ENCODE data around the gene GPR82. TPM values are rescaled to one million over a fixed set of nuclear protein-coding genes. Genes with fewer than 3 reads are reported as not detected.

Gene GPR82
- polyA plus RNA-seq, 1 donor (not counting 4 experiments of a cell fraction or from before 2014, with no cell fraction given) = not detected

DNA sequence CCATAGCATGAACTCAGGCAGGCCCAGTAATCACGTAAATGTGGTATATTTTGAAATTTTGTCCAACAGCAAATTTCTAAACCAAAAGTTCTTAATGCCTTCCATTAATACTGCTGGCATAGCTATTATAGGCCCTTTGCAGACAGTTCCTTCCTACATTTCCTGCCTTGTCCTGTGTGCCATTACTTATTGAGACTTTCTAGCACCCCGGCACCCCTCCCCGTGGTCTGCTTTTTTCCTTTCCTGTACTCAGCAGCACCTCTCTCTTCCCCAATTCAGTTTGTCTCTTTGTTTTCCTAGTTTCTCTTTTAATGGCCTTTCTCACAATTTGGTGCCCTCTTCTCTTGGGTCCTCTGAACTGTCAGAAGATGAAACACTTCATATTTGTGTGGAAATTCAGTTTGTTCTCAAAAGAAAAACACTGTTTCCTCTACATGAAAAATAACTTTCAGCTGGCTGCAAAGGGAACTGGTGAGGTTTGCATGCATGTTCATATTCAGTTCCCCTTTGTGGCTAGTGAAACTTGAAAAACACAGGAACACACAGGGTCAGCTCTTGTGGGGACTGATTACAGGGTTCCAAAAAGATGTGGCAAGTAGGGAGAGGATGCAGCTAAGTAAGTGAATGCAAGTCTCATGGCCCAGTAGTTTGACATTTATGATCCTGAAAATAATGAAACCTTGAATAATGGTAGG, 18.2 kb upstream of the GPR82 start:
- DNase-seq (ENCODE audit: low read depth, low spot score) (no peak), FAIRE-seq (no peak)
- H2AFZ ChIP-seq (ENCODE audit: control insufficient read depth, low read length) = no peak overlapping the region
- dilution Hi-C loops (cut with MboI; ENCODE audit: extremely low pct_ligation_motif_present, low sequenced_read_pairs) = no loop called here
- no peaks in the 10 kb centered on the region for H3K79me2 ChIP-seq (ENCODE audit: control insufficient read depth, insufficient read depth, low read length)
- TF ChIP-seq EZH2 (IDR thresholded peaks at IDR 0.05; ENCODE audit: low read length) = no peak
- TF ChIP-seq, protein P1, sequence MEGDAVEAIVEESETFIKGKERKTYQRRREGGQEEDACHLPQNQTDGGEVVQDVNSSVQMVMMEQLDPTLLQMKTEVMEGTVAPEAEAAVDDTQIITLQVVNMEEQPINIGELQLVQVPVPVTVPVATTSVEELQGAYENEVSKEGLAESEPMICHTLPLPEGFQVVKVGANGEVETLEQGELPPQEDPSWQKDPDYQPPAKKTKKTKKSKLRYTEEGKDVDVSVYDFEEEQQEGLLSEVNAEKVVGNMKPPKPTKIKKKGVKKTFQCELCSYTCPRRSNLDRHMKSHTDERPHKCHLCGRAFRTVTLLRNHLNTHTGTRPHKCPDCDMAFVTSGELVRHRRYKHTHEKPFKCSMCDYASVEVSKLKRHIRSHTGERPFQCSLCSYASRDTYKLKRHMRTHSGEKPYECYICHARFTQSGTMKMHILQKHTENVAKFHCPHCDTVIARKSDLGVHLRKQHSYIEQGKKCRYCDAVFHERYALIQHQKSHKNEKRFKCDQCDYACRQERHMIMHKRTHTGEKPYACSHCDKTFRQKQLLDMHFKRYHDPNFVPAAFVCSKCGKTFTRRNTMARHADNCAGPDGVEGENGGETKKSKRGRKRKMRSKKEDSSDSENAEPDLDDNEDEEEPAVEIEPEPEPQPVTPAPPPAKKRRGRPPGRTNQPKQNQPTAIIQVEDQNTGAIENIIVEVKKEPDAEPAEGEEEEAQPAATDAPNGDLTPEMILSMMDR (optimal IDR thresholded peaks at IDR 0.05 in 1 of 3, IDR thresholded peaks at IDR 0.05 in 1 of 3, conservative IDR thresholded peaks at IDR 0.05 in 1 of 3; ENCODE audit: extremely low read depth in 1 of 3, insufficient read depth in 2 of 3, low read length in 3 of 3) = no peak
- no peak overlapping the region for H3K27ac ChIP-seq (ENCODE audit: control insufficient read depth, insufficient read depth, low read length)
- H3K9me1 ChIP-seq (ENCODE audit: control insufficient read depth, extremely low read depth, insufficient read depth, low read length) = no peaks in the 10 kb centered on the region
- H3K27me3 ChIP-seq (ENCODE audit: control insufficient read depth, extremely low read depth, insufficient read depth, low read length) = no peaks in the 10 kb centered on the region
- no peak overlapping the region for H3K4me2 ChIP-seq (ENCODE audit: control insufficient read depth, extremely low read depth, insufficient read depth, low read depth, low read length)
- H3K9ac ChIP-seq (ENCODE audit: control insufficient read depth, extremely low read depth, insufficient read depth, low read length) = no peak overlapping the region
- H3K9me3 ChIP-seq (ENCODE audit: control insufficient read depth, low read depth, low read length) = no peaks in the 10 kb centered on the region
- H3K4me1 ChIP-seq (ENCODE audit: control insufficient read depth, extremely low read depth, insufficient read depth, low read length) = no peaks in the 10 kb centered on the region
- no peak overlapping the region for H3K4me3 ChIP-seq (ENCODE audit: control insufficient read depth in 2 of 3, extremely low read depth in 1 of 3, insufficient read depth in 2 of 3, low read depth in 1 of 3, low read length in 3 of 3)
- H4K20me1 ChIP-seq (ENCODE audit: control insufficient read depth, extremely low read depth, insufficient read depth, low read length) = no peaks in the 10 kb centered on the region
- H3K36me3 ChIP-seq (ENCODE audit: control insufficient read depth in 2 of 2, extremely low read depth in 1 of 2, insufficient read depth in 2 of 2, low read length in 2 of 2) = no peaks in the 10 kb centered on the region

- Histone ChIP-seq H4K20me1 (ENCODE audit: control insufficient read depth, extremely low read depth, insufficient read depth, low read length) (no peaks in the 10 kb centered on the region), H3K9ac (ENCODE audit: control insufficient read depth, extremely low read depth, insufficient read depth, low read length) (no peak overlapping the region), H3K27me3 (ENCODE audit: control insufficient read depth, extremely low read depth, insufficient read depth, low read length) (no peaks in the 10 kb centered on the region), H3K4me3 (ENCODE audit: control insufficient read depth in 2 of 3, extremely low read depth in 1 of 3, insufficient read depth in 2 of 3, low read depth in 1 of 3, low read length in 3 of 3) (no peak overlapping the region), H2AFZ (ENCODE audit: control insufficient read depth, low read length) (no peak overlapping the region), H3K4me1 (ENCODE audit: control insufficient read depth, extremely low read depth, insufficient read depth, low read length) (no peaks in the 10 kb centered on the region), H3K27ac (ENCODE audit: control insufficient read depth, insufficient read depth, low read length) (no peak overlapping the region), H3K79me2 (ENCODE audit: control insufficient read depth, insufficient read depth, low read length) (no peaks in the 10 kb centered on the region), H3K4me2 (ENCODE audit: control insufficient read depth, extremely low read depth, insufficient read depth, low read depth, low read length) (no peak overlapping the region), H3K36me3 (ENCODE audit: control insufficient read depth in 2 of 2, extremely low read depth in 1 of 2, insufficient read depth in 2 of 2, low read length in 2 of 2) (no peaks in the 10 kb centered on the region), H3K9me1 (ENCODE audit: control insufficient read depth, extremely low read depth, insufficient read depth, low read length) (no peaks in the 10 kb centered on the region), H3K9me3 (ENCODE audit: control insufficient read depth, low read depth, low read length) (no peaks in the 10 kb centered on the region)
- no peak for TF ChIP-seq EZH2 (IDR thresholded peaks at IDR 0.05; ENCODE audit: low read length)
- TF ChIP-seq, protein P1 (optimal IDR thresholded peaks at IDR 0.05 in 1 of 3, IDR thresholded peaks at IDR 0.05 in 1 of 3, conservative IDR thresholded peaks at IDR 0.05 in 1 of 3; ENCODE audit: extremely low read depth in 1 of 3, insufficient read depth in 2 of 3, low read length in 3 of 3) = no peak
- FAIRE-seq = no peak
- dilution Hi-C loops (cut with MboI; ENCODE audit: extremely low pct_ligation_motif_present, low sequenced_read_pairs) = no loop called here
- DNase-seq (ENCODE audit: low read depth, low spot score) = no peak
Observed at GRCh38 chrX:41707218-41707617, 16.8 kb upstream of the GPR82 start.
